ENCODE results near the gene GPRIN1. TPM values are rescaled to one million over a fixed set of nuclear protein-coding genes. Genes with fewer than 3 reads are reported as not detected.

The GPRIN1 gene
- polyA plus RNA-seq, 1 experiment = 4.0 TPM

DNA sequence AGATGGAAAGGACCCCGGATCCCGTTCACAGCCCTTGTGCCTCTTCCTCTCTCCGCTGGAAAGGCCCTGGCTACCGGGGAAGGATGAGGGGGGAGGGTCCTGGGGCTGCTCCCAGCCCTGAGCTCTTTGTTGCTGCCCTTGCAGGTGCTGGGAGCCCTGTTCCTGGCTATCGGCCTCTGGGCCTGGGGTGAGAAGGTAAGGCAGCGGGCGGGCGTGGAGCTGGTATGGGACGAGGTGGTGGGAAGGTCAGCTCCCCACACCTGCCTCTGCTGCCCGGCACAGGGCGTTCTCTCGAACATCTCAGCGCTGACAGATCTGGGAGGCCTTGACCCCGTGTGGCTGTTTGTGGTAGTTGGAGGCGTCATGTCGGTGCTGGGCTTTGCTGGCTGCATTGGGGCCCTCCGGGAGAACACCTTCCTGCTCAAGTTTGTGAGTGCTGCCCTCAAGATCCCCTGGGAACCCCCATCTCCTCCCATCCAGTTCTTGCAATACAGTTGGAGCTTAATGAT is 41.6 kb upstream of the GPRIN1 start:
- Histone ChIP-seq H3K9me3 (ENCODE audit: control insufficient read depth, insufficient read depth, low read length) (no peaks in the 10 kb centered on the region; the same call in 1 of the 2 replicates), H3K27me3 (ENCODE audit: control insufficient read depth, insufficient read depth, low read length) (no peaks in the 10 kb centered on the region), H3K4me3 (ENCODE audit: low read depth, low read length) (no peak overlapping the region), H3K27ac (ENCODE audit: low read depth, low read length) (no peak overlapping the region)
- DNase-seq (ENCODE audit: low read depth, low spot score) = no peak
- ChIA-PET POLR2A (no interaction called here), CTCF (interaction anchor here (0.5 to 7.2 kb wide), 4 partner anchors 9 to 313 kb away, joined by 3 to 112 read pairs (median 4); no protein-coding TSS in a partner anchor)
- TF ChIP-seq, protein P1, sequence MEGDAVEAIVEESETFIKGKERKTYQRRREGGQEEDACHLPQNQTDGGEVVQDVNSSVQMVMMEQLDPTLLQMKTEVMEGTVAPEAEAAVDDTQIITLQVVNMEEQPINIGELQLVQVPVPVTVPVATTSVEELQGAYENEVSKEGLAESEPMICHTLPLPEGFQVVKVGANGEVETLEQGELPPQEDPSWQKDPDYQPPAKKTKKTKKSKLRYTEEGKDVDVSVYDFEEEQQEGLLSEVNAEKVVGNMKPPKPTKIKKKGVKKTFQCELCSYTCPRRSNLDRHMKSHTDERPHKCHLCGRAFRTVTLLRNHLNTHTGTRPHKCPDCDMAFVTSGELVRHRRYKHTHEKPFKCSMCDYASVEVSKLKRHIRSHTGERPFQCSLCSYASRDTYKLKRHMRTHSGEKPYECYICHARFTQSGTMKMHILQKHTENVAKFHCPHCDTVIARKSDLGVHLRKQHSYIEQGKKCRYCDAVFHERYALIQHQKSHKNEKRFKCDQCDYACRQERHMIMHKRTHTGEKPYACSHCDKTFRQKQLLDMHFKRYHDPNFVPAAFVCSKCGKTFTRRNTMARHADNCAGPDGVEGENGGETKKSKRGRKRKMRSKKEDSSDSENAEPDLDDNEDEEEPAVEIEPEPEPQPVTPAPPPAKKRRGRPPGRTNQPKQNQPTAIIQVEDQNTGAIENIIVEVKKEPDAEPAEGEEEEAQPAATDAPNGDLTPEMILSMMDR (IDR thresholded peaks at IDR 0.05; ENCODE audit: low read depth, low read length) = no peak

- TF ChIP-seq, protein P1 (IDR thresholded peaks at IDR 0.05; ENCODE audit: low read depth, low read length) = no peak
- H3K27me3 ChIP-seq (ENCODE audit: control insufficient read depth, insufficient read depth, low read length) = no peaks in the 10 kb centered on the region
- no peak overlapping the region for H3K27ac ChIP-seq (ENCODE audit: low read depth, low read length)
- POLR2A ChIA-PET = no interaction called here
- no peak for DNase-seq (ENCODE audit: low read depth, low spot score)
- H3K4me3 ChIP-seq (ENCODE audit: low read depth, low read length) = no peak overlapping the region
- H3K9me3 ChIP-seq (ENCODE audit: control insufficient read depth, insufficient read depth, low read length) = no peaks in the 10 kb centered on the region; the same call in 1 of the 2 replicates
- CTCF ChIA-PET = interaction anchor here (7.2 kb wide), 1 partner anchor 10 kb away, joined by 112 read pairs; no protein-coding TSS in a partner anchor
Measured at GRCh38 chr5:176650354-176650884, 40.5 kb upstream of the GPRIN1 start.

DNA sequence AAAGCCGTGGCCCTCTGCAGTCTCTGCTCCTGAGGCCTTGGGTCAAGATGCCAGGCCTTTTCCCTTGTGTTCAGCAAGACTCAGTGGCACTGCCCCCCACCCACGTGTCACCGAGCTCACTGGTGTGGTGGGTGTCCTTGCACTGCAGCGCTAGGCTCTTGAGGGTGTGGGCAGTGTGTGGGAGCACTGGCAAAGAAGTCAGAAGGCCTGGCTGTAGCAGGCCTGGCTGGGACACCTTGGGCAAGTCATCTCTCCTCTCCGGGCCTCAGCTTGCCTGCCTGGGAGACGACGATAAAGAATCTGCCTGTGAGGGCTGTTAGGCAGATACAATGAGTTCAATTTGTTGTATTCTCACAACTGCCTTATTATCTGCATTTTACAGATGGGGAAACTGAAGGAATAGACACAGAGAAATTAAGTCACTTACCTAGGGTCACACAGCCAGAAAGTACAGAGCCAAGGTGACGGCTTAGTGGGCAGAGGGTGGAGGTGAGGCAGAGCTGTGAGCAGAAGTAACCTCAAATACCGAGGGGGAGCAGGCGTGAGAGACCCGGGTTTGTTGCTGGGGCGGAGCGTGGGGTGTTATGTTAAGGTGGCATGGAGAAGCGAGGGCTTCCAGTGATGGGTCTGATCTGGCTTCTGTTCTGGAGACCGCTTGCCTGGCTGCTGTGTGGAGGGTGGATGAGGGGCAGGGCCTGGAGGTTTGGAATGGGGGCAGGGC is 38.7 kb upstream of the GPRIN1 start:
- ChIA-PET CTCF (interaction anchor here (1.0 to 7.2 kb wide), 4 partner anchors 9 to 201 kb away, joined by 4 to 112 read pairs (median 17); no protein-coding TSS in a partner anchor), POLR2A (interaction anchor here (0.8 to 2.0 kb wide), 2 partner anchors 12 to 39 kb away, joined by 5 to 7 read pairs; no protein-coding TSS in a partner anchor)
- H3K4me3 ChIP-seq (ENCODE audit: low read depth, low read length) = peak overlapping the region; percentile 86
- TF ChIP-seq, protein P1 (IDR thresholded peaks at IDR 0.05; ENCODE audit: low read depth, low read length) = no peak
- peak overlapping the region; percentile 21 for H3K27ac ChIP-seq (ENCODE audit: low read depth, low read length)
- H3K9me3 ChIP-seq (ENCODE audit: control insufficient read depth, insufficient read depth, low read length) = no peaks in the 10 kb centered on the region; the same call in 1 of the 2 replicates
- no peaks in the 10 kb centered on the region for H3K27me3 ChIP-seq (ENCODE audit: control insufficient read depth, insufficient read depth, low read length)
- DNase-seq (ENCODE audit: low read depth, low spot score) = no peak

GRCh38 chr5:176647843-176648473 is 38.0 kb upstream of the GPRIN1 start:
- CTCF ChIA-PET = interaction anchor here (0.8 to 7.2 kb wide), 5 partner anchors 10 to 200 kb away, joined by 3 to 112 read pairs (median 6); no protein-coding TSS in a partner anchor
- peak overlapping the region; percentile 86 for H3K4me3 ChIP-seq (ENCODE audit: low read depth, low read length)
- no peaks in the 10 kb centered on the region for H3K27me3 ChIP-seq (ENCODE audit: control insufficient read depth, insufficient read depth, low read length)
- H3K9me3 ChIP-seq (ENCODE audit: control insufficient read depth, insufficient read depth, low read length) = no peaks in the 10 kb centered on the region; the same call in 1 of the 2 replicates
- H3K27ac ChIP-seq (ENCODE audit: low read depth, low read length) = peak overlapping the region; percentile 11
- POLR2A ChIA-PET = interaction anchor here (2.0 kb wide), 1 partner anchor 13 kb away, joined by 7 read pairs; no protein-coding TSS in a partner anchor
- TF ChIP-seq, protein P1 (IDR thresholded peaks at IDR 0.05; ENCODE audit: low read depth, low read length) = no peak
- DNase-seq (ENCODE audit: low read depth, low spot score) = no peak

Data from AG04450 (cell line).